Endothelial cell of umbilical vein (primary cell): ENCODE measurements around the gene ADRM1. TPM values are rescaled to one million over a fixed set of nuclear protein-coding genes. Genes with fewer than 3 reads are reported as not detected.

Experiments used
- BruUV-seq: library from RNA; stranded (reverse); fragments of 400-500 nt; replicated peaks from 2 replicates; lab custom pipeline; 2021; lab: Mats Ljungman, UMichigan
- CTCF ChIA-PET: fragments of 300-600, 350-600 bp; sonication (Branson Sonifier 250); formaldehyde crosslinking; loops from one replicate; lab custom pipeline; 2021; ENCODE audit warnings: antibody characterized with exemption, inconsistent platforms; lab: Charles Lee
- POLR2A ChIA-PET: fragments of 300-600, 350-600 bp; sonication (Branson Sonifier 250); formaldehyde crosslinking; loops from one replicate; lab custom pipeline; 2021; ENCODE audit warnings: antibody characterized with exemption, inconsistent platforms; lab: Charles Lee
- DNase-seq: peaks from one replicate; pipeline ENCODE4 v3.0.0-alpha.2; 2011; ENCODE audit warnings: low read depth, low spot score
- FAIRE-seq: peaks from 2 replicates; lab custom pipeline; 2011; peaks lifted over from hg19 to GRCh38; lab: Jason Lieb, UNC
- H2AFZ ChIP-seq: 2 replicates; pipeline ENCODE4 v1.6.0; 2012; ENCODE audit warnings: low read depth, low read length, control low read depth, inconsistent platforms
- H3K27ac ChIP-seq: 2 replicates; pipeline ENCODE4 v1.5.1; 2011; ENCODE audit warnings: low read depth, mild to moderate bottlenecking, control low read depth, low read length, moderate library complexity; ENCODE audit not compliant: insufficient read depth
- H3K27me3 ChIP-seq, 2 experiments: 2 replicates each; pipeline versions ENCODE4 v1.6.0 to v1.6.1; 2011; ENCODE audit warnings: low read length in 2 of 2, mixed read lengths in 1 of 2; ENCODE audit not compliant: control insufficient read depth in 2 of 2, insufficient read depth in 2 of 2
- H3K36me3 ChIP-seq, 2 experiments: 2 replicates in 1 of 2; 3 replicates in 1 of 2; pipeline ENCODE4 v1.5.1; 2011; ENCODE audit warnings: low read length in 2 of 2, mild to moderate bottlenecking in 1 of 2, moderate library complexity in 1 of 2; ENCODE audit not compliant: control insufficient read depth in 2 of 2, insufficient read depth in 2 of 2; ENCODE audit errors: extremely low read depth in 1 of 2
- H3K4me1 ChIP-seq: 3 replicates; pipeline ENCODE4 v1.5.1; 2011; ENCODE audit warnings: mild to moderate bottlenecking, low read length; ENCODE audit not compliant: control insufficient read depth, insufficient read depth; ENCODE audit errors: extremely low read depth
- H3K4me2 ChIP-seq: 2 replicates; pipeline ENCODE4 v1.6.1; 2011; ENCODE audit warnings: low read length, control low read depth, mixed read lengths; ENCODE audit not compliant: insufficient read depth
- H3K4me3 ChIP-seq, 3 experiments: fragments of 200-600 bp in 1 of 3; sonication (generic), shearing (Covaris generic) in 1 of 3; replicated peaks in 1 of 3; 2 replicates each; pipeline ENCODE4 v1.5.1; 2011 to 2016; ENCODE audit warnings: control low read depth in 3 of 3, low read length in 3 of 3, mild to moderate bottlenecking in 2 of 3, inconsistent platforms in 1 of 3, low read depth in 1 of 3, moderate library complexity in 1 of 3; ENCODE audit not compliant: insufficient read depth in 1 of 3
- H3K79me2 ChIP-seq: 2 replicates; pipeline ENCODE4 v1.6.0; 2012; ENCODE audit warnings: low read length, inconsistent platforms; ENCODE audit not compliant: control insufficient read depth, insufficient read depth
- H3K9ac ChIP-seq: replicated peaks from 2 replicates; pipeline ENCODE3; 2011; ENCODE audit warnings: low read length, control low read depth; ENCODE audit not compliant: insufficient read depth; ENCODE audit errors: extremely low read depth
- H3K9me1 ChIP-seq: replicated peaks from 3 replicates; pipeline ENCODE4 v1.6.0; 2011; ENCODE audit warnings: mild to moderate bottlenecking, low read length; ENCODE audit not compliant: control insufficient read depth, insufficient read depth; ENCODE audit errors: extremely low read depth
- H3K9me3 ChIP-seq: replicated peaks from 2 replicates; pipeline ENCODE4 v1.5.1; 2012; ENCODE audit warnings: low read length, inconsistent platforms; ENCODE audit not compliant: control insufficient read depth, insufficient read depth
- H4K20me1 ChIP-seq: replicated peaks from 2 replicates; pipeline ENCODE3; 2011; ENCODE audit warnings: mild to moderate bottlenecking, low read length; ENCODE audit not compliant: control insufficient read depth, insufficient read depth; ENCODE audit errors: extremely low read depth
- FOS ChIP-seq: IDR thresholded peaks from 2 replicates; pipeline ENCODE4 v1.6.1; 2011; ENCODE audit warnings: mild to moderate bottlenecking, low read length, moderate library complexity, borderline replicate concordance; ENCODE audit not compliant: insufficient read depth
- JUN ChIP-seq: IDR thresholded peaks from 2 replicates; pipeline ENCODE4 v1.6.1; 2011; ENCODE audit warnings: borderline replicate concordance, low read depth; ENCODE audit not compliant: insufficient read length, insufficient read depth
- POLR2AphosphoS5 ChIP-seq: IDR thresholded peaks from 2 replicates; pipeline ENCODE4 v1.6.1; 2012; ENCODE audit warnings: low read depth, mild to moderate bottlenecking, control low read depth, low read length, moderate library complexity; ENCODE audit not compliant: insufficient read depth
- dilution Hi-C: fragments of 300-500 bp; cut with MboI; formaldehyde crosslinking; loops from one replicate; pipeline ENCODE4 v1.15.0; 2019; ENCODE audit warnings: low sequenced_read_pairs; ENCODE audit not compliant: extremely low pct_ligation_motif_present
- intact Hi-C: fragments of 100-400 bp; cut with micrococcal nuclease; formaldehyde crosslinking; loops from one replicate; pipeline ENCODE4 v1.10.0; 2022
- polyA plus RNA-seq, 4 experiments: library from polyadenylated mRNA; depleted of rRNA in 3 of 4; stranded (reverse) in 3 of 4; unstranded in 1 of 4; fragments of >200 nt; gene quantifications; 2 replicates each; pipeline versions ENCODE4 v1.2.1 to v1.2.3, GENCODE V29; 2011 to 2012; ENCODE audit warnings: missing spikeins in 1 of 4
- total RNA-seq: library from RNA; stranded (reverse); gene quantifications from 2 replicates; pipeline ENCODE4 v1.2.3, GENCODE V29; 2021

ADRM1 gene
- total and polyA plus RNA-seq, 2 donors (not counting 3 experiments of a cell fraction or from before 2014, with no cell fraction given), result 154 to 179 TPM

DNA sequence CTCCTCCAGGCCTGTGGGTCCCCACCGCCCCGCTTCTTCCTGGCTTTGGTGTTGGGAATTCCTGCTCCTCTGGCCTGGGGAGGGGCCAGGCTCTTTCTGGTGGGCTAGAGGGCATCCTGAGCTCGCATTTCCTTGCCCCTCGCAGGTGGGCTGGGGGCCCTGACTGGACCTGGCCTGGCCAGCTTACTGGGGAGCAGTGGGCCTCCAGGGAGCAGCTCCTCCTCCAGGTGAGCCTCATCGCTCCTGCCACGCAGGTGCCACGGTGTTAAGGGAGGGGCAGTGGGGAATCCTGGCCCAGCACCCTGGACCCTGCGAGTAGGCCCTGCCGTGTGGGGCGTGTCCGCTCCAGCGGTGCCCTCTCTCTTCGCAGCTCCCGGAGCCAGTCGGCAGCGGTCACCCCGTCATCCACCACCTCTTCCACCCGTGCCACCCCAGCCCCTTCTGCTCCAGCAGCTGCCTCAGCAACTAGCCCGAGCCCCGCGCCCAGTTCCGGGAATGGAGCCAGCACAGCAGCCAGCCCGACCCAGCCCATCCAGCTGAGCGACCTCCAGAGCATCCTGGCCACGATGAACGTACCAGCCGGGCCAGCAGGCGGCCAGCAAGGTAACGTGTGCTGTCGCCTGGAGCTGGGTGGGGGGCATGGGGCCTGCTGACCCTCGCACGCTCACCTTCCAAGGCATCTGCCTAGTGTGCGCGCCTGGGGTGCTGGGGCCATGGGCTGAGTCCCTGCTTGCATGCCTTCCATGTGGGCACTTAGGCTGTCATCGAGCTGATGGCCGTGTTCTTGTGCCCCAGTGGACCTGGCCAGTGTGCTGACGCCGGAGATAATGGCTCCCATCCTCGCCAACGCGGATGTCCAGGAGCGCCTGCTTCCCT is 4.7 kb downstream of the ADRM1 start:
- H3K36me3 ChIP-seq, result peaks cover 24 to 57% of the 10 kb centered on the region in 2 experiments
- no peaks in the 10 kb centered on the region for H3K27me3 ChIP-seq
- H3K9me1 ChIP-seq, result no peaks in the 10 kb centered on the region
- no peak overlapping the region for H3K4me3 ChIP-seq
- H3K4me1 ChIP-seq, result peaks cover 21% of the 10 kb centered on the region
- POLR2A ChIA-PET, result interaction anchor here (0.6 kb wide), 1 partner anchor 65 kb away, joined by 4 read pairs; no protein-coding TSS in a partner anchor
- CTCF ChIA-PET, result interaction anchor here (1.5 to 8.1 kb wide), 3 partner anchors 57 to 75 kb away, joined by 9 to 113 read pairs (median 10); no protein-coding TSS in a partner anchor
- FAIRE-seq (no peak), DNase-seq (no peak)
- no peak overlapping the region for H3K4me2 ChIP-seq
- no TSS peak for BruUV-seq
- no peak overlapping the region for H2AFZ ChIP-seq
- no peak overlapping the region for H3K27ac ChIP-seq
- TF ChIP-seq POLR2AphosphoS5 (peak; percentile 7), FOS (no peak)
- dilution Hi-C loops, result no loop called here
- H3K79me2 ChIP-seq, result peaks cover 41% of the 10 kb centered on the region
- no peak overlapping the region for H3K9ac ChIP-seq
- H3K9me3 ChIP-seq, result no peaks in the 10 kb centered on the region
- intact Hi-C loops, result loop anchor here (10.0 kb wide), 1 partner anchor 487 kb away; the partner anchor contains the start of gene MRGBP
- no peaks in the 10 kb centered on the region for H4K20me1 ChIP-seq

GRCh38 chr20:62308102-62308822 is 5.5 kb downstream of the ADRM1 start:
- H3K9me3 ChIP-seq, result no peaks in the 10 kb centered on the region
- TSS peak; percentile 5 for BruUV-seq
- ChIA-PET POLR2A (no interaction called here), CTCF (interaction anchor here (1.6 to 8.1 kb wide), 2 partner anchors 60 to 74 kb away, joined by 8 to 113 read pairs; no protein-coding TSS in a partner anchor)
- H3K4me1 ChIP-seq, result peaks cover 21% of the 10 kb centered on the region
- no peak overlapping the region for H3K9ac ChIP-seq
- TF ChIP-seq POLR2AphosphoS5, result peak; percentile 9
- TF ChIP-seq JUN, result no peak
- no peak overlapping the region for H3K4me3 ChIP-seq
- H3K4me2 ChIP-seq, result no peak overlapping the region
- no peaks in the 10 kb centered on the region for H3K27me3 ChIP-seq
- H3K36me3 ChIP-seq, result peaks cover 27 to 62% of the 10 kb centered on the region in 2 experiments
- no peak for DNase-seq
- H3K79me2 ChIP-seq, result peaks cover 39% of the 10 kb centered on the region
- no peak overlapping the region for H2AFZ ChIP-seq
- intact Hi-C loops, result loop anchor here (10.0 kb wide), 1 partner anchor 487 kb away; the partner anchor contains the start of gene MRGBP
- dilution Hi-C loops, result no loop called here
- H4K20me1 ChIP-seq, result no peaks in the 10 kb centered on the region
- no peak overlapping the region for H3K27ac ChIP-seq
- FAIRE-seq, result no peak
- H3K9me1 ChIP-seq, result no peaks in the 10 kb centered on the region
